Fibroblast of peridontal ligament (primary cell): ENCODE results near the gene FGD4.
A peak's percentile ranks its signal among the peaks of the same experiment; 100 is the strongest.

Experiments
- DNase-seq: peaks from one replicate; pipeline ENCODE4 v3.0.0-alpha.2; 2010; ENCODE audit errors: extremely low read depth

The FGD4 gene

GRCh38 chr12:32399370-32400113, at the start of gene FGD4:
FGD4 (plus strand) TSS chr12:32399558.
- peak; percentile 37 for DNase-seq

DNA sequence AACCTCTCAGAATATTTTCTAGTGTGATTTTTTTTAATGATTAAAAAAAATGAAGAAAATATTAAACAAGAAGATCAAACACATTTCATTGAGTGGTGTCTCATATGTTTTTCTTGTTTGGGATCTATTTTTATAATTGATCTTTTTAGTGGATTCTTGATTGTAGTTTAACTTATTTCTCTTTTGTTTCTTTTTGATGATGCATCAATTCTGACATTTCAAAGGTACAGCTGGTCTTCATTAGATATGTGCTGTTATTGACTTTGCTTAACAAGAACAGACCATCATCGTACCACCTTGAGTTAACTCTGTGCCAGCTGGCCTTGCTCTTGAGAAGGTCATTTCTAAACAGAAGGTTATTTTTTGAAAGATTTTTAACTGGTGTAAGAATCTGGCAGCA, 45.8 kb upstream of the FGD4 start:
- no peak for DNase-seq

- no peak for DNase-seq
Measured at GRCh38 chr12:32357601-32358249, 41.6 kb upstream of the FGD4 start.

DNA sequence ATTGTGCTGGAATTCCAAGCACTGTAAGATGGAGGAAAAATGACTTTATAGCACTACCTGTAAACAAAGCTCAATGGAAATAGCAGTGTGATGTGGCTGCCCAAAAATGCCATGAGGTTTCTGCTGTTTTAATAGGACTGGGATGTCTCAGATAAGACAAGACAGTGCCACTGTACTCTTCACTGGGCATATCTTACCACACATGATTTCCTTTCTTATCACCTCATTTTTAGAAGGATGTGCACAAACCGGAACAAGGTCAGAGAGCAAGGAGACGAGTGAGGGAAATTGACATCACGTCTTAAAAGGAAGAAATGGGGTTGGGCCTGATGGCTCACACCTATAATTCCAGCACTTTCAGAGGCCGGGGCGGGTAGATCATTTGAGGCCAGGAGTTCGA, 38.4 kb upstream of the FGD4 start:
- no peak for DNase-seq

GRCh38 chr12:32362892-32363291, 36.5 kb upstream of the FGD4 start:
- DNase-seq: no peak

- DNase-seq: peak; percentile 79
Measured at GRCh38 chr12:32365473-32366064, 33.8 kb upstream of the FGD4 start.

DNA sequence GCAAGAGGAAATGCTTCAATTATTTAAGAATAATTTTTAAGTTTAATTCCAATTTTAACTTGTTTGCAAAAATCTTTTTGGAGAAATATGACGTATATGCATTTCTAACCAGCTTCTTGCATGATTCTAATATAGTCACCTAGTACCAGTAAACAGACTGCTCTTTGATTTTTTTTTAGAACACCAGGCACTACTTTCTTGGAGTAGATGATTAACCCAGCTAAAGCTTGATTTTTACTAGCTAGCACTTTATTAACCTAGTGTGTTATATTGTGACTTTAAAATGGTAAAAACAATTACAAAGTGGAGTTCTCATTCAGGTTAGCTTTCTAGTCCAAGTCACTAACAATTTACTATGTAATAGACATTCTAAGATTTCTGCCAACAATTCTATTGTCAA, 32.6 kb upstream of the FGD4 start:
- DNase-seq: no peak

GRCh38 chr12:32367381-32367780, 32.0 kb upstream of the FGD4 start:
- no peak for DNase-seq

DNA sequence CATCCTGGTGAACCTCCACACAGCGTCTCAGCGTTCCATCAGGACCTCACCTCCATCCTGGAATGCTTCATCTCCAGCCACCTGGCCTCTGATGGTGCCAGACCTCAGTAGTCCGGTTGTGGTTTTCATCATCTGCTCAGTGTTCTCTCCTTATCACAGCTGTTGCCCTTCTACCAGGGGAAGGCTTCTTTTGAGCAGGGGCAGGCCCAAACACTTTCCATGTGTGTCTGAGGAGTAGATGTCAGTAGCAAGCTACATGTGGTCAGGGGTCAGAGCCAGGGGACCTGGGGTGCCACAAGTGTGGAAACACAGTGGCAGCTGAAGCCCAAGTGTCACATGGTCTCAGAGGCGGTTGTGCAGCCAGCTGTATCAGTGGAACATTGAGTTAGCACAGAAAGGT, 30.2 kb upstream of the FGD4 start:
- no peak for DNase-seq

GRCh38 chr12:32377344-32378055, 21.9 kb upstream of the FGD4 start:
- DNase-seq: no peak

GRCh38 chr12:32379213-32379612, 20.1 kb upstream of the FGD4 start:
- no peak for DNase-seq

- DNase-seq: no peak
Measured at GRCh38 chr12:32379667-32380066, 19.7 kb upstream of the FGD4 start.

DNA sequence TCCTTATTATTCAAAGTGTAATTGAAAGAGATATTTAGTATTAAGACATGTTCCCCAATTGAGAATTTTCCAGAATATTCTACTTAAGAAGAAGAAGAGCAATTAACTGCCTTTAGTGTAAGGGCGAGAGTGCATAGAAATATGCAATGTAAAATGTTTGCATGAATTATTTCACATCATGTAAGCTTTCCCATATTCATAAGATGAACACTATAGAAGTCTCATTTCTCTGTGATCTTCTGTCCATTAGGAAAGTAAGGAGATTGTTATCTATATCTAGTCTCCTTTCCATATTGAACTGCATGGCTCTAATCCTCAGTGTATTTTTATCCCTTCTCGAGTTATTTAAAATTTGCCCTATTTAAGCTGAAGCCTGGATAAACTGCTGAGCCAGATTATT, 17.1 kb upstream of the FGD4 start:
- DNase-seq: no peak

- no peak for DNase-seq
Measured at GRCh38 chr12:32390572-32391219, 8.7 kb upstream of the FGD4 start.

GRCh38 chr12:32395026-32395425, 4.3 kb upstream of the FGD4 start:
- no peak for DNase-seq

DNA sequence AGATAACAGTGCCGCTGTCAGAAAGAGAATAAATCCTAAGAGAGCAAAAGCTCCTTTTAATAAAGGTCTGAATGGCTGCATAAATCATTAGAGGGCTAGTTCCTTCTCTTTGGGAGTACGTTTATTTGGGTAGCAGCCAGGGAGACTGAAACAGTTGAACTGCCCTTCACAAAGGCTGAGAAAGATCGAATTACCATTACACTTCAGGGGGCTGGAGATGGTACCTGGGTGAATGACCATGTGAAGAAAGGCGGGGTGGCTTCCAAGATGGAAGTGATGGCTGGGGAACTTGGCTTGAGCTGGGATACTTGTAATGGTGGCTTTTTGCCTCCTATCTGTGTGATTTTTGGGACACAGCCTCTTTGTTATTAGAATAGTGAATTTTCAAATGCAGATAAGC, 1.7 kb upstream of the FGD4 start:
- DNase-seq: no peak

- DNase-seq: no peak
Measured at GRCh38 chr12:32398181-32398580, 1.2 kb upstream of the FGD4 start.

DNA sequence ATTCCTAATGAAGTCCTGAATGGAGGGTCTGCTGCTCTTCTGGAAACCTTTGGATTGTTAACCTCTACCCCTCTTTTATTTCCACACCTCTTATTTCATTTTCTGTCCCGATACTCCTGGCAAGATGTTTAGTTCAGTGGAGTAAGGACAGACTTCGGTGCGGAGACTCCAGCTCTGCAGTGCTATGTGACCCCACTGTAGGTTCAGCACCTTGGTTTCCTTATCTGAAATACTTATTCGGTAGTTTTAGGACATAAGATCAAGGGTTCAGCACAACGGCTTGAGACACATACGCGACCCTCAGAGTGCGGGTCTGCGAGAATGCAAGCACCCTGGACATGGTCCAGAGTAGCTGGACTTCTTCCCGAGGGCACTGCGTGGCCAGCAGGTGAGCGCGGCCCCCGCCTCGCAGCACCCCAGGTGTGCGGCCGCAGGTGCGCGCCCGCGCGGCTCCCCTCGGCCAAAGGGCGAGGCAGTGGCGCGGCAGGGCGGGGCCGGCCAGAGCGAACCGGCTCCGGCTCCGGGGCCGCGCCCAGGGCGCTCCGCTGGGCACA, 465 bp upstream of the FGD4 start:
- no peak for DNase-seq

- DNase-seq: no peak
Measured at GRCh38 chr12:32400114-32400672, 835 bp downstream of the FGD4 start.

- no peak for DNase-seq
Measured at GRCh38 chr12:32400866-32401265, 1.5 kb downstream of the FGD4 start.

GRCh38 chr12:32402170-32402569, 2.8 kb downstream of the FGD4 start:
- no peak for DNase-seq
